GM18502 (cell line): ENCODE data around the gene RXRG.

Source experiments
- ATAC-seq: cut with Tn5 transposase; IDR thresholded peaks from one replicate; pipeline ENCODE4 v1.9.1; 2021; ENCODE audit warnings: mild to moderate bottlenecking; ENCODE audit not compliant: unreplicated experiment, poor library complexity

The RXRG gene

GRCh38 chr1:165416876-165417275, 28.1 kb downstream of the RXRG start:
- ATAC-seq, result no peak

GRCh38 chr1:165415068-165415467, 29.9 kb downstream of the RXRG start:
- no peak for ATAC-seq

GRCh38 chr1:165414620-165415019, 30.3 kb downstream of the RXRG start:
- no peak for ATAC-seq

- no peak for ATAC-seq
Measured at GRCh38 chr1:165411396-165411795, 33.5 kb downstream of the RXRG start.

- no peak for ATAC-seq
Measured at GRCh38 chr1:165409657-165410358, 35.1 kb downstream of the RXRG start.

- no peak for ATAC-seq
Measured at GRCh38 chr1:165408518-165408917, 36.4 kb downstream of the RXRG start.

GRCh38 chr1:165407398-165407797, 37.5 kb downstream of the RXRG start:
- ATAC-seq, result no peak

GRCh38 chr1:165403835-165404482, 41.0 kb downstream of the RXRG start:
- peak; percentile 84 for ATAC-seq

- ATAC-seq, result no peak
Measured at GRCh38 chr1:165402517-165403111, 42.3 kb downstream of the RXRG start.

GRCh38 chr1:165397944-165398343, 47.0 kb downstream of the RXRG start:
- no peak for ATAC-seq

- ATAC-seq, result no peak
Measured at GRCh38 chr1:165395901-165396300, 49.0 kb downstream of the RXRG start.

- peak; percentile 42 for ATAC-seq
Measured at GRCh38 chr1:165395478-165395877, 49.4 kb downstream of the RXRG start.

- ATAC-seq, result peak; percentile 97
Measured at GRCh38 chr1:165392634-165393571, 52.0 kb downstream of the RXRG start.

- no peak for ATAC-seq
Measured at GRCh38 chr1:165389609-165390008, 55.3 kb downstream of the RXRG start.

- no peak for ATAC-seq
Measured at GRCh38 chr1:165387961-165388360, 57.0 kb downstream of the RXRG start.

GRCh38 chr1:165387505-165387904, 57.4 kb downstream of the RXRG start:
- no peak for ATAC-seq

- ATAC-seq, result no peak
Measured at GRCh38 chr1:165383599-165384405, 61.1 kb downstream of the RXRG start.

GRCh38 chr1:165383067-165383466, 61.9 kb downstream of the RXRG start:
- no peak for ATAC-seq

- ATAC-seq, result no peak
Measured at GRCh38 chr1:165381745-165382505, 63.0 kb downstream of the RXRG start.
